HepG2 (cell line): ENCODE results near the gene AXDND1. TPM values are rescaled to one million over a fixed set of nuclear protein-coding genes. Genes with fewer than 3 reads are reported as not detected.

Experiments
- ATAC-seq: fragments of 200-7000 bp; cut with Tn5 transposase; 3 replicates; pipeline ENCODE4 v1.9.1; 2020; ENCODE audit warnings: mild to moderate bottlenecking, moderate library complexity
- BruUV-seq: library from RNA; stranded (reverse); fragments of 400-500 nt; replicated peaks from 2 replicates; lab custom pipeline; 2021; lab: Mats Ljungman, UMichigan
- CTCF ChIA-PET: fragments of 300-600 bp; formaldehyde crosslinking; extraction: SDS; loops from one replicate; lab custom pipeline; 2021; ENCODE audit warnings: low total read pairs, inconsistent platforms, low intra/inter-chr PET ratio; lab: Yijun Ruan, JAX
- POLR2A ChIA-PET: fragments of 350-600 bp; sonication (Branson Sonifier 250); formaldehyde crosslinking; loops from one replicate; lab custom pipeline; 2020; ENCODE audit warnings: antibody characterized with exemption, inconsistent platforms; lab: Yijun Ruan, JAX
- DNase-seq: peaks from one replicate; pipeline ENCODE4 v3.0.0-alpha.2; 2015; ENCODE audit warnings: low spot score
- FAIRE-seq: peaks from 3 replicates; lab custom pipeline; 2011; peaks lifted over from hg19 to GRCh38; lab: Jason Lieb, UNC
- H2AFZ ChIP-seq: one replicate; pipeline ENCODE4 v1.6.1; 2011; ENCODE audit warnings: low read length, inconsistent platforms
- H3K27ac ChIP-seq: fragments of 300-600 bp; 3 replicates; pipeline ENCODE4 v1.8.0; 2011; ENCODE audit warnings: mixed run types, mild to moderate bottlenecking, mixed read lengths, low read length, inconsistent platforms; ENCODE audit not compliant: insufficient read depth; ENCODE audit errors: extremely low read length
- H3K27me3 ChIP-seq, 2 experiments: fragments of 200-600 bp in 1 of 2; 2 replicates in 1 of 2; 3 replicates in 1 of 2; pipeline versions ENCODE4 v1.6.0 to v1.8.0; 2011; ENCODE audit warnings: low read length in 2 of 2, mild to moderate bottlenecking in 2 of 2, moderate library complexity in 2 of 2, inconsistent platforms in 1 of 2; ENCODE audit not compliant: insufficient read depth in 2 of 2, control insufficient read depth in 1 of 2
- H3K36me3 ChIP-seq, 2 experiments: fragments of 200-600 bp in 1 of 2; replicated peaks in 1 of 2; 2 replicates in 1 of 2; 3 replicates in 1 of 2; pipeline versions ENCODE4 v1.5.1 to v1.8.0; 2011; ENCODE audit warnings: low read length in 2 of 2, inconsistent platforms in 1 of 2; ENCODE audit not compliant: insufficient read depth in 2 of 2, control insufficient read depth in 1 of 2
- H3K4me1 ChIP-seq: 2 replicates; pipeline ENCODE4 v1.5.1; 2012; ENCODE audit warnings: low read length, inconsistent platforms; ENCODE audit not compliant: insufficient read depth
- H3K4me2 ChIP-seq: 2 replicates; pipeline ENCODE4 v1.6.0; 2011; ENCODE audit warnings: low read depth, low read length, inconsistent platforms
- H3K4me3 ChIP-seq, 3 experiments: fragments of 200-600 bp in 1 of 3; sonication (generic), shearing (Covaris generic) in 1 of 3; replicated peaks in 1 of 3; 2 replicates each; pipeline ENCODE4 v1.5.1; 2011 to 2016; ENCODE audit warnings: low read length in 3 of 3, inconsistent platforms in 2 of 3, low read depth in 2 of 3, mild to moderate bottlenecking in 2 of 3, control low read depth in 1 of 3, mixed read lengths in 1 of 3; ENCODE audit not compliant: insufficient read depth in 1 of 3
- H3K79me2 ChIP-seq: one replicate; pipeline ENCODE4 v1.6.1; 2011; ENCODE audit warnings: low read length, inconsistent platforms; ENCODE audit not compliant: insufficient read depth
- H3K9ac ChIP-seq: 2 replicates; pipeline ENCODE4 v1.6.0; 2011; ENCODE audit warnings: mild to moderate bottlenecking, low read depth, low read length, inconsistent platforms; ENCODE audit not compliant: insufficient read depth
- H3K9me3 ChIP-seq: 2 replicates; pipeline ENCODE4 v1.5.1; 2012; ENCODE audit warnings: mild to moderate bottlenecking, low read length
- H4K20me1 ChIP-seq: 2 replicates; pipeline ENCODE4 v1.6.0; 2011; ENCODE audit warnings: inconsistent platforms, mild to moderate bottlenecking, low read length, moderate library complexity; ENCODE audit not compliant: insufficient read depth
- AKAP8 ChIP-seq: sonication (generic); formaldehyde crosslinking; IDR thresholded peaks from 2 replicates; pipeline ENCODE4 v1.5.1; 2020; ENCODE audit warnings: mild to moderate bottlenecking, missing genetic modification reagents
- FOSL2 ChIP-seq: sonication (generic); formaldehyde crosslinking; IDR thresholded peaks from 2 replicates; pipeline ENCODE4 v1.4.0; 2020; ENCODE audit warnings: missing genetic modification reagents
- FOXJ3 ChIP-seq: sonication (generic); formaldehyde crosslinking; IDR thresholded peaks from 2 replicates; pipeline ENCODE4 v1.4.0; 2020; ENCODE audit warnings: missing genetic modification reagents, mild to moderate bottlenecking, borderline replicate concordance
- HINFP ChIP-seq: sonication (generic); formaldehyde crosslinking; IDR thresholded peaks from 2 replicates; pipeline ENCODE4 v1.4.0; 2020; ENCODE audit warnings: low read depth, mild to moderate bottlenecking, missing genetic modification reagents
- JARID2 ChIP-seq: sonication (generic); formaldehyde crosslinking; IDR thresholded peaks from 2 replicates; pipeline ENCODE4 v1.8.1; 2023; ENCODE audit warnings: missing genetic modification reagents, inconsistent platforms; ENCODE audit not compliant: insufficient replicate concordance
- MXD4 ChIP-seq: IDR thresholded peaks from 2 replicates; pipeline ENCODE4 v1.6.1; 2016; ENCODE audit warnings: mild to moderate bottlenecking, missing biosample characterization, missing genetic modification reagents
- NCOA5 ChIP-seq: sonication (generic); formaldehyde crosslinking; IDR thresholded peaks from 2 replicates; pipeline ENCODE4 v1.4.0; 2020; ENCODE audit warnings: missing genetic modification reagents
- RCOR2 ChIP-seq: IDR thresholded peaks from 2 replicates; pipeline ENCODE4 v1.6.1; 2016; ENCODE audit warnings: missing biosample characterization, missing genetic modification reagents
- SALL1 ChIP-seq: sonication (generic); formaldehyde crosslinking; IDR thresholded peaks from 2 replicates; pipeline ENCODE4 v1.8.0; 2022; ENCODE audit warnings: mild to moderate bottlenecking, missing genetic modification reagents
- SMAD3 ChIP-seq: sonication (generic); formaldehyde crosslinking; IDR thresholded peaks from 2 replicates; pipeline ENCODE4 v1.4.0; 2020; ENCODE audit warnings: missing genetic modification reagents
- TMF1 ChIP-seq: sonication (generic); formaldehyde crosslinking; IDR thresholded peaks from 2 replicates; pipeline ENCODE4 v1.8.1; 2022; ENCODE audit warnings: low read depth, missing genetic modification reagents
- ZMYM2 ChIP-seq: sonication (generic); formaldehyde crosslinking; IDR thresholded peaks from 2 replicates; pipeline ENCODE4 v1.8.0; 2022; ENCODE audit warnings: mild to moderate bottlenecking, missing genetic modification reagents
- ZNF256 ChIP-seq: sonication (generic); formaldehyde crosslinking; conservative IDR thresholded peaks from 2 replicates; pipeline ENCODE4 v1.4.0; 2020; ENCODE audit warnings: missing genetic modification reagents
- ZNF350 ChIP-seq: sonication (generic); formaldehyde crosslinking; IDR thresholded peaks from 2 replicates; pipeline ENCODE4 v1.4.0; 2020; ENCODE audit warnings: mild to moderate bottlenecking, low read depth, missing genetic modification reagents, borderline replicate concordance
- ZNF652 ChIP-seq: IDR thresholded peaks from 2 replicates; pipeline ENCODE4 v1.6.1; 2016; ENCODE audit warnings: low read depth, borderline replicate concordance
- ZNF713 ChIP-seq: sonication (generic); formaldehyde crosslinking; IDR thresholded peaks from 2 replicates; pipeline ENCODE4 v1.4.0; 2020; ENCODE audit warnings: mild to moderate bottlenecking, missing genetic modification reagents
- ZNF768 ChIP-seq: sonication (generic); formaldehyde crosslinking; IDR thresholded peaks from 2 replicates; pipeline ENCODE4 v1.4.0; 2020; ENCODE audit warnings: missing genetic modification reagents
- ZSCAN12 ChIP-seq: sonication (generic); formaldehyde crosslinking; IDR thresholded peaks from 2 replicates; pipeline ENCODE4 v1.9.0; 2021; ENCODE audit warnings: mild to moderate bottlenecking, missing genetic modification reagents
- WGBS: methylation state at CpG from one replicate; pipeline ENCODE4 v1.1.6; 2017; ENCODE audit warnings: low lambda C conversion rate; 5-methylcytosine and 5-hydroxymethylcytosine counted together
- in situ Hi-C: cut with HindIII; loops from 2 replicates; pipeline ENCODE4 v1.10.0; 2017; ENCODE audit warnings: low pct_unique_long_range_greater_than_20kb; ENCODE audit not compliant: extremely low pct_ligation_motif_present
- intact Hi-C: fragments of 100-400 bp; cut with micrococcal nuclease; formaldehyde crosslinking; loops from one replicate; pipeline ENCODE4 v1.10.0; 2022; ENCODE audit not compliant: unreplicated experiment
- polyA plus RNA-seq, 8 experiments: library from polyadenylated mRNA; depleted of rRNA in 3 of 8; stranded (reverse) in 7 of 8; unstranded in 1 of 8; fragments of >200 nt; fragmentation: Illumina TruSeq in 4 of 8; extraction: Trizol in 4 of 8; gene quantifications; 2 replicates each; pipeline versions ENCODE4 v1.2.1 to v1.2.3, GENCODE V29; 2011 to 2016; ENCODE audit warnings: low read depth in 4 of 8, missing spikeins in 1 of 8, mixed read lengths in 1 of 8; ENCODE audit not compliant: insufficient read depth in 1 of 8
- total RNA-seq, 5 experiments: library from RNA; depleted of rRNA; stranded (reverse); fragments of >200 nt; fragmentation: Illumina TruSeq; extraction: Trizol; gene quantifications; 2 replicates each; pipeline ENCODE4 v1.2.3, GENCODE V29; 2016; ENCODE audit warnings: low read depth in 1 of 5

AXDND1 gene
- total and polyA plus RNA-seq, 2 of the 13 experiments (the other 11 are each of a cell fraction or from before 2014, with no cell fraction given): 0.15 to 0.40 TPM

- peaks cover 4% of the 10 kb centered on the region for H3K4me1 ChIP-seq
- H4K20me1 ChIP-seq: no peaks in the 10 kb centered on the region
- H3K27ac ChIP-seq: no peak overlapping the region
- CTCF ChIA-PET: no interaction called here
- H3K79me2 ChIP-seq: no peaks in the 10 kb centered on the region
- BruUV-seq: no TSS peak
- TF ChIP-seq FOSL2 (CRISPR knock-in tag): no peak
- no peak for TF ChIP-seq FOXJ3 (CRISPR knock-in tag)
- TF ChIP-seq ZNF652 (CRISPR knock-in tag): no peak
- TF ChIP-seq ZMYM2 (CRISPR knock-in tag): no peak
- TF ChIP-seq JARID2 (CRISPR knock-in tag): no peak
- TF ChIP-seq AKAP8: no peak
- no peak for TF ChIP-seq NCOA5 (CRISPR knock-in tag)
- TF ChIP-seq TMF1 (CRISPR knock-in tag): no peak
- FAIRE-seq (no peak), DNase-seq (no peak), ATAC-seq (no peak)
- WGBS: 97% methylated on average over 2 of the region's 2 CpGs
- H3K9me3 ChIP-seq: no peaks in the 10 kb centered on the region
- peaks cover 0 to 29% of the 10 kb centered on the region in 2 experiments; a peak in 2 of 5 replicates for H3K36me3 ChIP-seq
- H3K9ac ChIP-seq: no peak overlapping the region
- H2AFZ ChIP-seq: no peak overlapping the region
- no peaks in the 10 kb centered on the region for H3K27me3 ChIP-seq
- POLR2A ChIA-PET: no interaction called here
- H3K4me2 ChIP-seq: no peak overlapping the region
- in situ Hi-C loops (no loop called here), intact Hi-C loops (no loop called here)
- H3K4me3 ChIP-seq: no peak overlapping the region
These were observed 28.5 kb upstream of the AXDND1 start for GRCh38 chr1:179337288-179337687.

GRCh38 chr1:179337942-179338560, 27.7 kb upstream of the AXDND1 start:
- H3K79me2 ChIP-seq: no peaks in the 10 kb centered on the region
- POLR2A ChIA-PET: no interaction called here
- no peak overlapping the region for H3K4me2 ChIP-seq
- no peaks in the 10 kb centered on the region for H3K27me3 ChIP-seq
- intact Hi-C loops (no loop called here), in situ Hi-C loops (no loop called here)
- H3K4me1 ChIP-seq: peaks cover 9% of the 10 kb centered on the region
- TF ChIP-seq ZNF350 (no peak), ZNF768 (CRISPR knock-in tag) (no peak), ZNF256 (CRISPR knock-in tag) (no peak), HINFP (CRISPR knock-in tag) (no peak), ZNF713 (no peak), SMAD3 (no peak), ZSCAN12 (CRISPR knock-in tag) (no peak), MXD4 (CRISPR knock-in tag) (no peak), RCOR2 (CRISPR knock-in tag) (no peak), SALL1 (CRISPR knock-in tag) (no peak)
- no peak overlapping the region for H3K4me3 ChIP-seq
- no peaks in the 10 kb centered on the region for H4K20me1 ChIP-seq
- no peak for DNase-seq
- H3K9ac ChIP-seq: no peak overlapping the region
- H3K9me3 ChIP-seq: no peaks in the 10 kb centered on the region
- no peak for ATAC-seq
- CTCF ChIA-PET: no interaction called here
- no peak for FAIRE-seq
- no peak overlapping the region for H2AFZ ChIP-seq
- H3K36me3 ChIP-seq: peaks cover 0 to 24% of the 10 kb centered on the region in 2 experiments; a peak in 2 of 5 replicates
- H3K27ac ChIP-seq: no peak overlapping the region
- no TSS peak for BruUV-seq
- 94% methylated on average over 5 of the region's 5 CpGs for WGBS
